ENCODE data around the gene ZNF750.

- TF ChIP-seq CTCF (conservative IDR thresholded peaks at IDR 0.05; ENCODE audit: low read depth, low read length) (no peak), EZH2 (IDR thresholded peaks at IDR 0.05; ENCODE audit: borderline replicate concordance, low read depth, low read length, poor library complexity, severe bottlenecking) (no peak)
Measured at GRCh38 chr17:82861393-82861775, 21.6 kb upstream of the ZNF750 start.
